ENCODE measurements around the gene FREM3.

DNA sequence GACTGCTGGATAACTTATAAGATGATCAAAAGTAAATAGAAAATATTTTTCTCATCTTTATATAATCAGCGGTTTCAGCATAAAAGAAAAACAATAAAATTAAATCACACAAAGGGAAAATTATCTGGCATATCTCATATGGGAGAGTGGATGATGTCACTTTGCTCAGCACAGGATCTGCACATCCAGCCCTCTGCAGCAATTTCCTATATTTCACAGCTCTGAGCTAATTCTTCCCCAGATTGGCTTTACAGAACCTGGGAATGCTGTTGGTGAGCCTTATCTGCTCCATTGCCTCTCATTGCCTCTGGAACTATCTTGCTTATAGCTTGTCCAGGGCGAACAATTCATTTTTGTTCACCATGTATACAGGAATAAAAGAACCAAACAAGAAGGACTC is 21.0 kb downstream of the FREM3 start:
- TF ChIP-seq, protein P1, sequence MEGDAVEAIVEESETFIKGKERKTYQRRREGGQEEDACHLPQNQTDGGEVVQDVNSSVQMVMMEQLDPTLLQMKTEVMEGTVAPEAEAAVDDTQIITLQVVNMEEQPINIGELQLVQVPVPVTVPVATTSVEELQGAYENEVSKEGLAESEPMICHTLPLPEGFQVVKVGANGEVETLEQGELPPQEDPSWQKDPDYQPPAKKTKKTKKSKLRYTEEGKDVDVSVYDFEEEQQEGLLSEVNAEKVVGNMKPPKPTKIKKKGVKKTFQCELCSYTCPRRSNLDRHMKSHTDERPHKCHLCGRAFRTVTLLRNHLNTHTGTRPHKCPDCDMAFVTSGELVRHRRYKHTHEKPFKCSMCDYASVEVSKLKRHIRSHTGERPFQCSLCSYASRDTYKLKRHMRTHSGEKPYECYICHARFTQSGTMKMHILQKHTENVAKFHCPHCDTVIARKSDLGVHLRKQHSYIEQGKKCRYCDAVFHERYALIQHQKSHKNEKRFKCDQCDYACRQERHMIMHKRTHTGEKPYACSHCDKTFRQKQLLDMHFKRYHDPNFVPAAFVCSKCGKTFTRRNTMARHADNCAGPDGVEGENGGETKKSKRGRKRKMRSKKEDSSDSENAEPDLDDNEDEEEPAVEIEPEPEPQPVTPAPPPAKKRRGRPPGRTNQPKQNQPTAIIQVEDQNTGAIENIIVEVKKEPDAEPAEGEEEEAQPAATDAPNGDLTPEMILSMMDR (IDR thresholded peaks at IDR 0.05) = no peak
- no peak for TF ChIP-seq POLR2A (IDR thresholded peaks at IDR 0.05)
